Loucy (cell line): ENCODE data around the gene KIR3DL3.
A peak's percentile ranks its signal among the peaks of the same experiment; 100 is the strongest.
"Not testable (repeated sequence)": the region's sequence is repeated elsewhere in the genome, so short reads cannot be mapped to it uniquely, and the experiment has no call there.

Source experiments
- H2AFZ ChIP-seq: fragments of 200-600 bp; sonication (generic); 2 replicates; pipeline ENCODE4 v1.6.0; 2016; ENCODE audit warnings: antibody characterized with exemption, mild to moderate bottlenecking, low read length, moderate library complexity
- H3F3A ChIP-seq: fragments of 200-600 bp; 2 replicates; pipeline ENCODE4 v1.6.0; 2016; ENCODE audit warnings: antibody characterized with exemption, low read depth, mild to moderate bottlenecking
- H3K27me3 ChIP-seq: fragments of 200-600 bp; sonication (generic); 2 replicates; pipeline ENCODE4 v1.6.1; 2014; ENCODE audit warnings: low read length, mild to moderate bottlenecking; ENCODE audit not compliant: insufficient read depth, poor library complexity, severe bottlenecking
- H3K36me3 ChIP-seq: fragments of 200-600 bp; sonication (generic); 2 replicates; pipeline ENCODE4 v1.6.1; 2016; ENCODE audit warnings: low read length; ENCODE audit not compliant: insufficient read depth
- H3K4me1 ChIP-seq: fragments of 200-600 bp; sonication (generic); 2 replicates; pipeline ENCODE4 v1.5.1; 2014; ENCODE audit warnings: low read length, mild to moderate bottlenecking; ENCODE audit not compliant: insufficient read depth, poor library complexity, severe bottlenecking
- H3K4me2 ChIP-seq: fragments of 200-600 bp; sonication (generic); 2 replicates; pipeline ENCODE4 v1.6.0; 2014; ENCODE audit warnings: antibody characterized with exemption, low read length, low read depth, mild to moderate bottlenecking; ENCODE audit not compliant: poor library complexity, severe bottlenecking
- H3K4me3 ChIP-seq: fragments of 200-600 bp; sonication (generic); 2 replicates; pipeline ENCODE4 v1.5.1; 2014; ENCODE audit warnings: low read length, mild to moderate bottlenecking, mixed read lengths; ENCODE audit not compliant: poor library complexity, severe bottlenecking
- H3K79me2 ChIP-seq: fragments of 200-600 bp; sonication (generic); 2 replicates; pipeline ENCODE4 v1.6.1; 2014; ENCODE audit warnings: low read length; ENCODE audit not compliant: insufficient read depth
- H3K9ac ChIP-seq: fragments of 200-600 bp; sonication (generic); 2 replicates; pipeline ENCODE4 v1.6.0; 2014; ENCODE audit warnings: mild to moderate bottlenecking, low read depth, low read length, moderate library complexity; ENCODE audit not compliant: poor library complexity, severe bottlenecking
- H3K9me2 ChIP-seq: fragments of 200-600 bp; sonication (generic); replicated peaks from 2 replicates; pipeline ENCODE4 v1.6.1; 2016; ENCODE audit warnings: low read depth, low read length, mixed read lengths
- H3K9me3 ChIP-seq: fragments of 200-600 bp; sonication (generic); 2 replicates; pipeline ENCODE4 v1.6.1; 2014; ENCODE audit warnings: mild to moderate bottlenecking, antibody characterized with exemption, low read length, low read depth; ENCODE audit not compliant: insufficient read depth
- H4K20me1 ChIP-seq: fragments of 200-600 bp; sonication (generic); 2 replicates; pipeline ENCODE4 v1.6.0; 2014; ENCODE audit warnings: antibody characterized with exemption, low read length, mild to moderate bottlenecking; ENCODE audit not compliant: insufficient read depth, poor library complexity, severe bottlenecking
- CTCF ChIP-seq: fragments of 200-600 bp; sonication (generic); conservative IDR thresholded peaks from 2 replicates; pipeline ENCODE4 v1.5.1; 2014; ENCODE audit warnings: mild to moderate bottlenecking, antibody characterized with exemption, low read length
- EZH2phosphoT487 ChIP-seq: fragments of 200-600 bp; IDR thresholded peaks from 2 replicates; pipeline ENCODE4 v1.6.1; 2018; ENCODE audit warnings: antibody characterized with exemption, mild to moderate bottlenecking, moderate library complexity, borderline replicate concordance

KIR3DL3 gene

GRCh38 chr19:54708781-54709180 lies 15.5 kb upstream of the KIR3DL3 start:
- Histone ChIP-seq H3K36me3 (no peaks in the 10 kb centered on the region), H3K79me2 (no peaks in the 10 kb centered on the region), H2AFZ (no peak overlapping the region), H3K9me3 (no peaks in the 10 kb centered on the region), H3K9ac (no peak overlapping the region), H3K9me2 (no peaks in the 10 kb centered on the region), H3F3A (no peaks in the 10 kb centered on the region), H3K4me1 (peaks cover 14% of the 10 kb centered on the region), H3K27me3 (no peaks in the 10 kb centered on the region), H4K20me1 (no peaks in the 10 kb centered on the region), H3K4me2 (peak overlapping the region; percentile 59), H3K4me3 (no peak overlapping the region)
- no peak for TF ChIP-seq CTCF
- TF ChIP-seq EZH2phosphoT487, result no peak

- Histone ChIP-seq H3K4me3 (no peak overlapping the region), H3K4me1 (peaks cover 14% of the 10 kb centered on the region), H3K79me2 (no peaks in the 10 kb centered on the region), H2AFZ (no peak overlapping the region), H3K9me2 (no peaks in the 10 kb centered on the region), H3K36me3 (no peaks in the 10 kb centered on the region), H3K4me2 (no peak overlapping the region), H3F3A (no peaks in the 10 kb centered on the region), H3K9me3 (no peaks in the 10 kb centered on the region), H3K9ac (no peak overlapping the region), H4K20me1 (no peaks in the 10 kb centered on the region), H3K27me3 (no peaks in the 10 kb centered on the region)
- no peak for TF ChIP-seq EZH2phosphoT487
- no peak for TF ChIP-seq CTCF
Observed at GRCh38 chr19:54709212-54709948, 14.9 kb upstream of the KIR3DL3 start.

- not testable (repeated sequence) for H3K9ac ChIP-seq, H3K27me3 ChIP-seq, H2AFZ ChIP-seq, H3K9me3 ChIP-seq, H3K4me2 ChIP-seq, H3K9me2 ChIP-seq, H3K4me3 ChIP-seq, H3F3A ChIP-seq, H3K36me3 ChIP-seq, H3K79me2 ChIP-seq, H4K20me1 ChIP-seq
- H3K4me1 ChIP-seq, result peaks cover 14% of the 10 kb centered on the region
Observed at GRCh38 chr19:54709956-54710355, 14.3 kb upstream of the KIR3DL3 start.

GRCh38 chr19:54724644-54725043 lies 402 bp downstream of the KIR3DL3 start:
- Histone ChIP-seq H3K79me2 (no peaks in the 10 kb centered on the region), H3K9me2 (no peaks in the 10 kb centered on the region), H3K27me3 (no peaks in the 10 kb centered on the region), H2AFZ (no peak overlapping the region), H3F3A (no peaks in the 10 kb centered on the region), H3K4me2 (no peak overlapping the region), H3K4me1 (no peaks in the 10 kb centered on the region), H3K36me3 (no peaks in the 10 kb centered on the region), H3K4me3 (no peak overlapping the region), H3K9me3 (no peaks in the 10 kb centered on the region; the same call in 1 of the 2 replicates), H3K9ac (no peak overlapping the region), H4K20me1 (no peaks in the 10 kb centered on the region)
- TF ChIP-seq EZH2phosphoT487 (no peak), CTCF (no peak)
